Hepatocyte (in vitro differentiated cells): ENCODE measurements around the gene OR2A1.
"Not testable (repeated sequence)": the region's sequence is repeated elsewhere in the genome, so short reads cannot be mapped to it uniquely, and the experiment has no call there.

Source experiments
- EZH2 ChIP-seq: fragments of 200-600 bp; sonication (generic); IDR thresholded peaks from 2 replicates; pipeline ENCODE4 v1.6.1; 2016; ENCODE audit warnings: antibody characterized with exemption, mild to moderate bottlenecking, borderline replicate concordance
- TF ChIP-seq, protein P1 (sequence below): fragments of 200-600 bp; sonication (generic); IDR thresholded peaks from 2 replicates; pipeline ENCODE4 v1.5.1; 2016; ENCODE audit warnings: antibody characterized with exemption, mild to moderate bottlenecking; ENCODE audit not compliant: poor library complexity

DNA sequence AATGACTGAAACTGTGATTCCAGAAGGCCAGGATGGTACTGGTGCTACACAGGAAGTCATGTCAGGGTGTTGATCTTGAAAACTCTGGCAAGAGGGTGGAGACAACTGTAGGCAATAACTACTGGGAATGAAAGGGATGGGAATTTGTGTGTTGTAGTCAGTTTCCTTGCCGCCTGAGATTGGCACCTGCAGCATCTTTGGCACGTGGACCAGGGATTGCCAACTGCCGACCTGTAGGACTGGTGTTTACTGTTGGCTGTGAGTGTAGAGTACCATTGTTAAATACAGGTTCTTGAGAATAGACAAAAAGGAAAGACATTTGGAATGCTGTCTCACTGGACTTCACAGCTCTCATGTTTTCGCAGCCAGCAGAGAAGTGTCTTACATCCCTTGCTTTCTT, 11.1 kb downstream of the OR2A1 start:
- TF ChIP-seq, protein P1, sequence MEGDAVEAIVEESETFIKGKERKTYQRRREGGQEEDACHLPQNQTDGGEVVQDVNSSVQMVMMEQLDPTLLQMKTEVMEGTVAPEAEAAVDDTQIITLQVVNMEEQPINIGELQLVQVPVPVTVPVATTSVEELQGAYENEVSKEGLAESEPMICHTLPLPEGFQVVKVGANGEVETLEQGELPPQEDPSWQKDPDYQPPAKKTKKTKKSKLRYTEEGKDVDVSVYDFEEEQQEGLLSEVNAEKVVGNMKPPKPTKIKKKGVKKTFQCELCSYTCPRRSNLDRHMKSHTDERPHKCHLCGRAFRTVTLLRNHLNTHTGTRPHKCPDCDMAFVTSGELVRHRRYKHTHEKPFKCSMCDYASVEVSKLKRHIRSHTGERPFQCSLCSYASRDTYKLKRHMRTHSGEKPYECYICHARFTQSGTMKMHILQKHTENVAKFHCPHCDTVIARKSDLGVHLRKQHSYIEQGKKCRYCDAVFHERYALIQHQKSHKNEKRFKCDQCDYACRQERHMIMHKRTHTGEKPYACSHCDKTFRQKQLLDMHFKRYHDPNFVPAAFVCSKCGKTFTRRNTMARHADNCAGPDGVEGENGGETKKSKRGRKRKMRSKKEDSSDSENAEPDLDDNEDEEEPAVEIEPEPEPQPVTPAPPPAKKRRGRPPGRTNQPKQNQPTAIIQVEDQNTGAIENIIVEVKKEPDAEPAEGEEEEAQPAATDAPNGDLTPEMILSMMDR: not testable (repeated sequence)
- TF ChIP-seq EZH2: not testable (repeated sequence)
